ENCODE data around the gene TMEM87A.

TMEM87A gene

GRCh38 chr15:42182328-42182886 lies 90.8 kb downstream of the TMEM87A start:
- no peak for DNase-seq
- in situ Hi-C loops (cut with MboI; ENCODE audit: low pct_unique_long_range_greater_than_20kb, low sequenced_read_pairs), result no loop called here

- in situ Hi-C loops (cut with MboI; ENCODE audit: low pct_unique_long_range_greater_than_20kb, low sequenced_read_pairs), result no loop called here
- DNase-seq, result no peak
These were observed 95.2 kb downstream of the TMEM87A start for GRCh38 chr15:42178056-42178455.

- no peak for DNase-seq
- in situ Hi-C loops (cut with MboI; ENCODE audit: low pct_unique_long_range_greater_than_20kb, low sequenced_read_pairs), result no loop called here
These were observed 97.6 kb downstream of the TMEM87A start for GRCh38 chr15:42175671-42176070.

GRCh38 chr15:42172475-42172874 lies 100.8 kb downstream of the TMEM87A start:
- in situ Hi-C loops (cut with MboI; ENCODE audit: low pct_unique_long_range_greater_than_20kb, low sequenced_read_pairs), result no loop called here
- DNase-seq, result no peak

GRCh38 chr15:42171795-42172194 lies 101.4 kb downstream of the TMEM87A start:
- DNase-seq, result no peak
- in situ Hi-C loops (cut with MboI; ENCODE audit: low pct_unique_long_range_greater_than_20kb, low sequenced_read_pairs), result no loop called here

GRCh38 chr15:42171122-42171521 lies 102.1 kb downstream of the TMEM87A start:
- in situ Hi-C loops (cut with MboI; ENCODE audit: low pct_unique_long_range_greater_than_20kb, low sequenced_read_pairs), result no loop called here
- DNase-seq, result no peak

- in situ Hi-C loops (cut with MboI; ENCODE audit: low pct_unique_long_range_greater_than_20kb, low sequenced_read_pairs), result no loop called here
- DNase-seq, result no peak
These were observed 106.8 kb downstream of the TMEM87A start for GRCh38 chr15:42166225-42166940.

GRCh38 chr15:42165106-42165505 lies 108.1 kb downstream of the TMEM87A start:
- no peak for DNase-seq
- in situ Hi-C loops (cut with MboI; ENCODE audit: low pct_unique_long_range_greater_than_20kb, low sequenced_read_pairs), result no loop called here

- in situ Hi-C loops (cut with MboI; ENCODE audit: low pct_unique_long_range_greater_than_20kb, low sequenced_read_pairs), result no loop called here
- no peak for DNase-seq
These were observed 109.2 kb downstream of the TMEM87A start for GRCh38 chr15:42163947-42164550.

- no peak for DNase-seq
- in situ Hi-C loops (cut with MboI; ENCODE audit: low pct_unique_long_range_greater_than_20kb, low sequenced_read_pairs), result no loop called here
These were observed 109.9 kb downstream of the TMEM87A start for GRCh38 chr15:42163291-42163690.
